ENCODE data around the gene REXO1.

- no peak for TF ChIP-seq CTCF (IDR thresholded peaks at IDR 0.05; ENCODE audit: low read length)
- TF ChIP-seq EZH2 (optimal IDR thresholded peaks at IDR 0.05; ENCODE audit: low read depth, low read length): no peak
Measured at GRCh38 chr19:1806184-1807029, 41.9 kb downstream of the REXO1 start.

Measured in MM.1S (cell line).